Esophagus muscularis mucosa (tissue), 4 donors: Measurements from ENCODE around the gene LRFN2.

Experiments
- CTCF ChIP-seq, 3 experiments: fragments of 200-600 bp in 2 of 3; fragments of 450-650 bp in 1 of 3; sonication (generic) in 2 of 3; IDR thresholded peaks; one replicate each; pipeline ENCODE4 v1.5.1; 2017 to 2019; ENCODE audit warnings: antibody characterized with exemption in 3 of 3, mild to moderate bottlenecking in 2 of 3, moderate library complexity in 1 of 3
- EP300 ChIP-seq: sonication (generic); formaldehyde crosslinking; IDR thresholded peaks from one replicate; pipeline ENCODE4 v1.6.1; 2017; ENCODE audit warnings: antibody characterized with exemption
- POLR2A ChIP-seq: fragments of 450-650 bp; IDR thresholded peaks from one replicate; pipeline ENCODE4 v1.6.1; 2017; ENCODE audit warnings: antibody characterized with exemption, moderate library complexity, mild to moderate bottlenecking, low read depth
- POLR2AphosphoS5 ChIP-seq, 2 donors: sonication (generic); formaldehyde crosslinking; IDR thresholded peaks; one replicate each; pipeline ENCODE4 v1.6.1; 2017; ENCODE audit warnings: antibody characterized with exemption in 2 of 2

DNA sequence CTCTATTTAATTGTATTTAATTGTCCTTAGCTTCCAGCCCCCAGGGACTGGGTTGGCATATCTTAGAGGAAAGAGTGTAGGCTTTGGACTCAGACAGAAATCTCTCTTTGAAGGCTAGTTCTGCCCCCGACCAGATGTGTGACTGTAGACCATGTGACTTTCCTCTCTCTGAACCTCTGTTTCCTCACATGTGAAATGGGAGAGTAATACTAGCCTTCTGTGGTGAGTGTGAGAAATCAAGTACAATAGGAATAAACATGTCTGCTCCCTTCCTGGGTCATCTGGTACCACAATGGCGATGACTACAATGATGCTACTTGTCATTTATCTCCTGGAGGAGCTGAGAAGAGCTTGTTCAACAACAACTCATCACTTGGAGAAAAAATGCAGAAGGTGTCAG lies 179.9 kb downstream of the LRFN2 start:
- TF ChIP-seq POLR2A = no peak
- TF ChIP-seq CTCF (IDR thresholded peaks at IDR 0.05) = no peak
- TF ChIP-seq EP300 = no peak
- TF ChIP-seq POLR2AphosphoS5 (IDR thresholded peaks at IDR 0.05) = no peak
